ENCODE measurements around the gene DNAJB7. TPM values are rescaled to one million over a fixed set of nuclear protein-coding genes. Genes with fewer than 3 reads are reported as not detected.
A peak's percentile ranks its signal among the peaks of the same experiment; 100 is the strongest.
"Not testable (repeated sequence)": the region's sequence is repeated elsewhere in the genome, so short reads cannot be mapped to it uniquely, and the experiment has no call there.

The DNAJB7 gene
- total RNA-seq, 4 donors from 2014 or later = not detected

DNA sequence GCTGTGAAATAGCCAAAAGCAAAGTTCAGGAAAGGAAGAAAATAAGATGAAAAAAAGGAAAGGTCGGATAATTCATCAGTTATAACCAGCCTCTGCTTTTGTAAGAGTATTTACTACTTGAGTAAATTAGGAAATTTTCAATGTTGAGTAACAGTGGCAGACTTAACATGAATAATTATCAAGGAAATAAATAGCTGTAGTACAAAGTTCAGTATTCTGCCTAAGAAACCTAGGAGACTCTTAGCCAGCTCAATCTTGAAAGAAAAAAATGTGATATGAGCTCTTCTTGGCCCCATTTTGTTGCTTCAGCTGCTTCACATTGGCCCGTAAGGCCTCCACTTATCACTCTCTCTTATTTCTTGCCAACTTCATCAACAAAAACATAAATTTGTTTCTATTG is 17.0 kb upstream of the DNAJB7 start:
- DNase-seq (ENCODE audit: low spot score) = no peak
- peak; percentile 70 for ATAC-seq (ENCODE audit: low FRiP score)
- TF ChIP-seq, protein P1, sequence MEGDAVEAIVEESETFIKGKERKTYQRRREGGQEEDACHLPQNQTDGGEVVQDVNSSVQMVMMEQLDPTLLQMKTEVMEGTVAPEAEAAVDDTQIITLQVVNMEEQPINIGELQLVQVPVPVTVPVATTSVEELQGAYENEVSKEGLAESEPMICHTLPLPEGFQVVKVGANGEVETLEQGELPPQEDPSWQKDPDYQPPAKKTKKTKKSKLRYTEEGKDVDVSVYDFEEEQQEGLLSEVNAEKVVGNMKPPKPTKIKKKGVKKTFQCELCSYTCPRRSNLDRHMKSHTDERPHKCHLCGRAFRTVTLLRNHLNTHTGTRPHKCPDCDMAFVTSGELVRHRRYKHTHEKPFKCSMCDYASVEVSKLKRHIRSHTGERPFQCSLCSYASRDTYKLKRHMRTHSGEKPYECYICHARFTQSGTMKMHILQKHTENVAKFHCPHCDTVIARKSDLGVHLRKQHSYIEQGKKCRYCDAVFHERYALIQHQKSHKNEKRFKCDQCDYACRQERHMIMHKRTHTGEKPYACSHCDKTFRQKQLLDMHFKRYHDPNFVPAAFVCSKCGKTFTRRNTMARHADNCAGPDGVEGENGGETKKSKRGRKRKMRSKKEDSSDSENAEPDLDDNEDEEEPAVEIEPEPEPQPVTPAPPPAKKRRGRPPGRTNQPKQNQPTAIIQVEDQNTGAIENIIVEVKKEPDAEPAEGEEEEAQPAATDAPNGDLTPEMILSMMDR (IDR thresholded peaks at IDR 0.05) = no peak

DNA sequence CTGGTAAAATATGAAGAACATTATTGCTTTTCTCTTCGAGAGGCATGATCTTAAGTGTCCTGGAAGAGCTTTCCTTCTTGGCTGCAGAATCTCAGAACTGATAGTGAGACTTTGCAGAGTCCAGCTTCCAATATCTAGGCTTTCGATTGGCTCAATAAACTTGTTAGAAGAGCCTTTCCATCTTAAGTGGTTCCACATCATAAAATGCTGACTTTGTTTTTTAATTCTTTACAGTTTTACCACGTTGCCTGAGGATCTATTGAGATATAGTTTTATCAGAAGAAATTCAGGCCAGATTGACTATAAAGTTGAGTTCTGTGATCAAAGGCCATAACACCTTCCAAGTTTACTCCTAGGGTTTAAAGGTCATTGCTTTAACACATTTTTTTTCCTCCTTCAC is 15.6 kb upstream of the DNAJB7 start:
- DNase-seq (ENCODE audit: low spot score) = no peak
- TF ChIP-seq, protein P1 (IDR thresholded peaks at IDR 0.05) = no peak
- ATAC-seq (ENCODE audit: low FRiP score) = no peak

GRCh38 chr22:40876907-40877306 is 15.0 kb upstream of the DNAJB7 start:
- TF ChIP-seq, protein P1 (IDR thresholded peaks at IDR 0.05) = no peak
- no peak for DNase-seq (ENCODE audit: low spot score)
- no peak for ATAC-seq (ENCODE audit: low FRiP score)

GRCh38 chr22:40875111-40875510 is 13.2 kb upstream of the DNAJB7 start:
- DNase-seq (ENCODE audit: low spot score) (no peak), ATAC-seq (ENCODE audit: low FRiP score) (no peak)
- TF ChIP-seq, protein P1 (IDR thresholded peaks at IDR 0.05) = no peak

DNA sequence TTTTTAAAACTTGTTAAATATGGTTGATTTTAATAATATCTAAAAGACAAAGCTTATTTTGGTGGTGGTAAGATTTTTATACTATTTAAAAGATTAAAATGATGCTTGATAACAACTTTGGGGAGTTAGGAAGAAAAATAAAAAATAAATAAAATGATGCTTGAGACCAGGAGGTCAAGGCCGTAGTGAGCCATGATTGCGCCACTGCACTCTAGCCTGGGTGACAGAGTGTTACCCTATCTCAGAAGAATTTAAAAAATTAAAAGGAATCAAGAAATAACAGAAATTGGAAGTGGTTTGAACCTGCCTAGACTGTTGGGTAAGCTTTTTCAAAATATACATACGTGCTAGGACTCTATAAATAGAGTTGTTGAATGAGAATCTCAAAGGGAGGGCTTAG is 12.1 kb upstream of the DNAJB7 start:
- no peak for DNase-seq (ENCODE audit: low spot score)
- ATAC-seq (ENCODE audit: low FRiP score) = no peak
- TF ChIP-seq, protein P1 (IDR thresholded peaks at IDR 0.05) = no peak

GRCh38 chr22:40868379-40868778 is 6.5 kb upstream of the DNAJB7 start:
- DNase-seq (ENCODE audit: low spot score); ATAC-seq (ENCODE audit: low FRiP score): not testable (repeated sequence)

DNA sequence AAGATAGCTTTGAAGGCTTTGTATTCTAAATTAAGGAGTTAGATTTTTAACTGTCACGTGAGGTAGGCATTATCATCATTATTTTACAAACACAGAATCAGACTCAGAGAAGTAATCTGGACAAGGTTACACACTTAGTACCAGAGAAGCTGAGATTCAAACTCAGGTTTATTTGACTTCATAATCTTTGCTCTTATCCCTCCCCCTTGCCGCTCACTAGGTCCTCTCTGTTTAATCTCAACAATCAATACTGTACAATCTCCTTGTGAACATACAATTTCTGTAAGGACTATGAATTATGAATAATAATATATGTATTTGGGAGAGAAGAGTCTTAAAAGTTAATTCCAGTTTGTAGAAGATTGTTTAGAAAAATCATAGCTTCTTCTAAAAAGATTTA is 5.2 kb upstream of the DNAJB7 start:
- ATAC-seq (ENCODE audit: low FRiP score) (no peak), DNase-seq (ENCODE audit: low spot score) (no peak)
- TF ChIP-seq, protein P1 (IDR thresholded peaks at IDR 0.05) = no peak

DNA sequence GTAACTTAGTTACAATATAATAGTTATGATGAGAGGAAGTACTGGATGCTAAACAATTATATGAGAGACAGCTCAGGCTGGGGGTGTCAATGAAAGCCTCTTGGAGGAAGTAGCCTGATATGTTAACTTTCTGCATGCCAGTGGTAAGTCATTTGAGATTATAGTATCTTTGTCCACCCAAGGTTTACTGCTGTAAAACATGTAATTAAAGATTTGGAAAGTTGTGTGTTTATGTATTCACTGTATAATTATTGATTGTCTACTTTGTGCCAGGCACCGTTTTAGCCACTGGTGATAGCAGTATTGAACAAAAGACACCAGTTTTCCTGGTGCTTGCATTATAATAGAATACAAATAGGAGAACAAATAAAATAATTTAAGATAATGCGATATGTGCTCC is 624 bp upstream of the DNAJB7 start:
- TF ChIP-seq, protein P1 (IDR thresholded peaks at IDR 0.05) = no peak

More for the DNA sequence above, 624 bp upstream of the DNAJB7 start:
- ATAC-seq (ENCODE audit: low FRiP score) (no peak), DNase-seq (ENCODE audit: low spot score) (no peak)

All from omental fat pad (tissue), 4 donors.